Measurements from ENCODE around the gene RPL35.

DNA sequence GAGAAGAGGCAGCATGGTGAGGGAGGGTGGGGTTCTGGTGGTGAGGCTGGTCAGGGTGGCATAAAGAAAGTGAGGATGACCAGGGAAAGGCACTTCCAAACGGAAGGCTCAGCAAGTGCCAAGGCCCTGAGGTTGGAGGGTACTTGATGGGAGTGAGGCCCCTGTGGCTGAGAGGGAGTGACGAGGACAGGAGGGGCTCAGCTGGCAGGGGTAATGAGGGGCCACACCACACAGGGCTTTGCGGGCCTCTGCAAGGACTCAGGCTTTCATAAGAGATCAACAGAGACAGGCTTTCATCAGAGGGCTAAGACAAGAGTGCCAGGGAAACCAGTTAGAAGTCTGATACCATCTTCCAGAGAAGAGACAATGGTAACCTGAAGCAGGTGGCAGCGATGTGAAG, 23.8 kb upstream of the RPL35 start:
- TF ChIP-seq, protein P1, sequence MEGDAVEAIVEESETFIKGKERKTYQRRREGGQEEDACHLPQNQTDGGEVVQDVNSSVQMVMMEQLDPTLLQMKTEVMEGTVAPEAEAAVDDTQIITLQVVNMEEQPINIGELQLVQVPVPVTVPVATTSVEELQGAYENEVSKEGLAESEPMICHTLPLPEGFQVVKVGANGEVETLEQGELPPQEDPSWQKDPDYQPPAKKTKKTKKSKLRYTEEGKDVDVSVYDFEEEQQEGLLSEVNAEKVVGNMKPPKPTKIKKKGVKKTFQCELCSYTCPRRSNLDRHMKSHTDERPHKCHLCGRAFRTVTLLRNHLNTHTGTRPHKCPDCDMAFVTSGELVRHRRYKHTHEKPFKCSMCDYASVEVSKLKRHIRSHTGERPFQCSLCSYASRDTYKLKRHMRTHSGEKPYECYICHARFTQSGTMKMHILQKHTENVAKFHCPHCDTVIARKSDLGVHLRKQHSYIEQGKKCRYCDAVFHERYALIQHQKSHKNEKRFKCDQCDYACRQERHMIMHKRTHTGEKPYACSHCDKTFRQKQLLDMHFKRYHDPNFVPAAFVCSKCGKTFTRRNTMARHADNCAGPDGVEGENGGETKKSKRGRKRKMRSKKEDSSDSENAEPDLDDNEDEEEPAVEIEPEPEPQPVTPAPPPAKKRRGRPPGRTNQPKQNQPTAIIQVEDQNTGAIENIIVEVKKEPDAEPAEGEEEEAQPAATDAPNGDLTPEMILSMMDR (IDR thresholded peaks at IDR 0.05), result no peak
- no peak for TF ChIP-seq EP300 (IDR thresholded peaks at IDR 0.05)

All from ovary (tissue), 3 donors.